Raji (cell line): Measurements from ENCODE around the gene KIF25.

Source experiments
- POLR2A ChIP-seq: IDR thresholded peaks from 2 replicates; pipeline ENCODE4 v1.6.1; 2011; ENCODE audit warnings: low read depth, low read length, control low read depth; ENCODE audit not compliant: insufficient read depth

The KIF25 gene

GRCh38 chr6:168043848-168044415 lies 46.5 kb downstream of the KIF25 start:
- no peak for TF ChIP-seq POLR2A

DNA sequence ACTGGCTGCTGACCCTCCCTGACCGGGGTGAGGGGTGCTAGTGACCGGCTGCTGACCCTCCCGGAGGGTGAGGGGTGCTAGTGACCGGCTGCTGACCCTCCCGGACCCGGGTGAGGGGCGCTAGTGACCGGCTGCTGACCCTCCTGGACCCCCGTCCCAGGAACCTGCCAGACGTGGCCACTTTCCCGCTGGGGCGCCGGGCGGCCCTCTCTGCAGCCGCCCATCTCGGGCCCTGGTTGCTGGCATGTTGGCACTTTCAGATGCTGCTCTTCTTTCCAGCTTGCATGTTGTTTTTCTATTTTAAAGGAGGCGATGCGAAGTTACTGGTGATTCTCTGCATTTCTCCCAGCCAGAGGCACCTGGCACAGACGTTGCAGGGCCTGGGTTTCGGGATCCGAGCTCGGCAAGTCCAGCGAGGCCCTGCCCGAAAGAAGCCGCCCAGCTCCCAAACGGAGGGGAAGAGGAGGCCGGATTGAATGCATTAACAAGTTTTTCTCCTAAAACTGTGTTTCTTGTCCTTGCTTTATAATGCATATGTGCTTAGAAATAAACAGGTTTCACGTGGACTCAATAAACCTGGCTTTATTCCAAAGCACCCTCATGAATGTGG lies 47.2 kb downstream of the KIF25 start:
- no peak for TF ChIP-seq POLR2A

GRCh38 chr6:168045141-168045691 lies 47.7 kb downstream of the KIF25 start:
- no peak for TF ChIP-seq POLR2A

- no peak for TF ChIP-seq POLR2A
Measured at GRCh38 chr6:168045706-168046620, 48.5 kb downstream of the KIF25 start.

DNA sequence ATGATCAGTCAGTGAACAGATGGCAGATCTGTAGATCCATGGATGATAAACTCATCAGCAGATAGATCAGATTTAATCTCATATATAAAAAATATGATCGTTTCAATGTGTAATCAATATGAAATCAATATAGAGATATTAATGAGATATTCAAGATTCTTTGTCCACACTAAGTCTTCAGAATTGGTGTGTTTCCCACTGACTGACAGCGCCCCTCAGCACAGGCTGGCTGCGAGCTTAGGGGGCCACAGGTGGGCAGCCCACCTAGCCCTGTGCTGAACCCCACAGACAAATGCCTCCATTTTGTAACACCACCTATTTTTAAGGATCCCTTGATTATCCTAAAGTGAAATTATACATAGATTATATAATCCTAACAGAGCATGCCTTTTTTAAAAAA lies 49.2 kb downstream of the KIF25 start:
- no peak for TF ChIP-seq POLR2A

- TF ChIP-seq POLR2A = no peak
Measured at GRCh38 chr6:168047841-168048723, 50.6 kb downstream of the KIF25 start.

- no peak for TF ChIP-seq POLR2A
Measured at GRCh38 chr6:168048724-168049025, 51.2 kb downstream of the KIF25 start.

- TF ChIP-seq POLR2A = no peak
Measured at GRCh38 chr6:168049277-168049676, 51.8 kb downstream of the KIF25 start.

DNA sequence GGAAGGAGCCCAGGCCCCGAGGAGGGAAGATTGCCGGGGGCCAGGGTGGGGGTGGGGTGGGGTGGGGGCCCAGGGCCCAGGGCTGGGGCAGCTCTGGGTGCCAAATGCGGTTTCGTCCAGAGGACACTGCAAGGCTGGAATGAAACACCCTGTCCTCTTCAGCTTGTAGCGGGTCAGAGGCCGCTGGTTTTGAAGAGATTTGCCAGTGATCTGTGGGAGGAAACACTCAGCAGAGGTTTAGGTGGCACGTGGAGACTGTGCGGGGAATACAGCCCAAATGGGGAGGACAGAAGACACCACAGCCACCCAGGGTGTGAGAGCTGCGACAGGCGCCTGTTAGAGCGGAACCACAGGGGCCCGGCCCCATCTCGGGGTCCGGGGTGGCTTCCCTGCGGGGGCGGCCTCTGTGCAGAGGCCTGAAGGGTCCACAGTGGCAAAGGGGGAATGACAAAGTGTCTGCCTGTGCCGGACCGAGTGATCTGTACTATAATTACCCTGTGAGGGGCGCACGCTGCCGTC lies 52.3 kb downstream of the KIF25 start:
- no peak for TF ChIP-seq POLR2A

DNA sequence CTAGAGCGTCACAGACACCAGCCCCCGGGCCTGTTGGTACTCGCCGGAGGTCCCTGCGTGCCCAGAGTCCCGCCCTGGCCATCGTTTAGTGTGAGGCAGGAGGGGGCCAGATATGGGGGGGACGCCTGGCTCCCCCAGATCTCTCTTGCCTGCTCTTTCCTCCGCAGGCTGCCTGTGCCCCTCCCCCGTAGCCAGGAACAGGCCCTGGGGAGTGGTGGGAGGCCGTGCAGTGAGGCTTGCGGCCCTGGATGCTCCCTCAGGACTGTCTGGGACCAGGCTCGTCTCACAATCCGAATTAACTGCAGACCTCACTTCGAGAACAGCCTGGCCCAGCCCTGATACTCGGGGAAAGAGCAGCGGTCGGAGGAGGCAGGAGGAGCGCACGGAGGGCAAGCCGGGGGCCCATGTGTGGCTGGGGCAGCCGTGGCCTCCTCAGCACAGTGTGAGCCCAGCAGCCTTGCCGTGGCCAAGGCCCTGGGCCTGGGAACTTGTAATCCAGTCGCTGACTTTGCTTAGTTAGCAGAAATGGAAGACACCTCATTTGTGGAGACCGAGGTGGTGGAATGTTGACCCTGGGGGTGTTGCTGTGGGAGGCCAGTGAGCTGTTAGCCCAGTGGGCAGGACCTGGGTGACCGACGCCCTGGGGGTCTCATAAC lies 52.9 kb downstream of the KIF25 start:
- TF ChIP-seq POLR2A = no peak

GRCh38 chr6:168050881-168051586 lies 53.6 kb downstream of the KIF25 start:
- no peak for TF ChIP-seq POLR2A

DNA sequence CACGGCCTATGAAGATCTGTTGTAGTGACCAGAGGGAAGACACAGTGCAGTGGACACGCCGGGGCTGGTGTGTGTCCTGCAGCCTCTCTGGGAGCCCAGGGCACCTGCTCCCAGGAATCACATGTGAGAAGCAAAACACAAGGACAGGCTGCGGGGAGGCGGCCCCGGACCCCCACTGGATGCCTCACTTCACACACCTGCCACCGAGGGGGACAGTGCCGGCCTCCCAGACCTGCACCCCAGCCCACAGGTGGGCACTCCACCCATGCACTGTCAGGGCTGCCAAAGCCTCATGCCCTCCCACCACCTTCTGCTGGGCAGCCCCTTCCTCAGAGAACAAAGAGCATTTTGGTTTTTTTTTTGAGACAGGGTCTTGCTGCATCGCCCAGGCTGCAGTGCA lies 54.2 kb downstream of the KIF25 start:
- TF ChIP-seq POLR2A = no peak

GRCh38 chr6:168052291-168052891 lies 54.9 kb downstream of the KIF25 start:
- TF ChIP-seq POLR2A = no peak
